ENCODE results near the gene KCNK5. TPM values are rescaled to one million over a fixed set of nuclear protein-coding genes. Genes with fewer than 3 reads are reported as not detected.

The KCNK5 gene
- total RNA-seq, 1 donor from 2014 or later: not detected

- no peak for DNase-seq (ENCODE audit: low read depth in 2 of 2)
These were observed 13.6 kb downstream of the KCNK5 start for GRCh38 chr6:39215640-39216158.

- DNase-seq (ENCODE audit: low read depth in 2 of 2): no peak
These were observed 14.2 kb downstream of the KCNK5 start for GRCh38 chr6:39214846-39215639.

- DNase-seq (ENCODE audit: low read depth in 2 of 2): no peak
These were observed 15.0 kb downstream of the KCNK5 start for GRCh38 chr6:39214120-39214813.

- no peak for DNase-seq (ENCODE audit: low read depth in 2 of 2)
These were observed 15.9 kb downstream of the KCNK5 start for GRCh38 chr6:39213195-39213920.

- DNase-seq (ENCODE audit: low read depth in 2 of 2): no peak
These were observed 18.1 kb downstream of the KCNK5 start for GRCh38 chr6:39211183-39211582.

- no peak for DNase-seq (ENCODE audit: low read depth in 2 of 2)
These were observed 18.8 kb downstream of the KCNK5 start for GRCh38 chr6:39210450-39210849.

- DNase-seq (ENCODE audit: low read depth in 2 of 2): no peak
These were observed 19.4 kb downstream of the KCNK5 start for GRCh38 chr6:39209911-39210310.

- no peak for DNase-seq (ENCODE audit: low read depth in 2 of 2)
These were observed 19.9 kb downstream of the KCNK5 start for GRCh38 chr6:39209360-39209811.

GRCh38 chr6:39208223-39208739, 21.0 kb downstream of the KCNK5 start:
- DNase-seq (ENCODE audit: low read depth in 2 of 2): no peak

- no peak for DNase-seq (ENCODE audit: low read depth in 2 of 2)
These were observed 21.7 kb downstream of the KCNK5 start for GRCh38 chr6:39207416-39208222.

GRCh38 chr6:39206250-39206721, 23.0 kb downstream of the KCNK5 start:
- no peak for DNase-seq (ENCODE audit: low read depth in 2 of 2)

- DNase-seq (ENCODE audit: low read depth in 2 of 2): no peak
These were observed 24.5 kb downstream of the KCNK5 start for GRCh38 chr6:39204646-39205244.

- DNase-seq (ENCODE audit: low read depth in 2 of 2): no peak
These were observed 25.1 kb downstream of the KCNK5 start for GRCh38 chr6:39204160-39204495.

- no peak for DNase-seq (ENCODE audit: low read depth in 2 of 2)
These were observed 25.7 kb downstream of the KCNK5 start for GRCh38 chr6:39203436-39204159.

- no peak for DNase-seq (ENCODE audit: low read depth in 2 of 2)
These were observed 27.1 kb downstream of the KCNK5 start for GRCh38 chr6:39202166-39202565.

- DNase-seq (ENCODE audit: low read depth in 2 of 2): no peak
These were observed 28.7 kb downstream of the KCNK5 start for GRCh38 chr6:39200498-39201020.

GRCh38 chr6:39199976-39200375, 29.3 kb downstream of the KCNK5 start:
- DNase-seq (ENCODE audit: low read depth in 2 of 2): no peak

- DNase-seq (ENCODE audit: low read depth in 2 of 2): no peak
These were observed 29.9 kb downstream of the KCNK5 start for GRCh38 chr6:39199231-39199940.

- DNase-seq (ENCODE audit: low read depth in 2 of 2): no peak
These were observed 30.7 kb downstream of the KCNK5 start for GRCh38 chr6:39198528-39198927.
